Neural crest cell (in vitro differentiated cells): Measurements from ENCODE around the gene UBE2Q2. TPM values are rescaled to one million over a fixed set of nuclear protein-coding genes. Genes with fewer than 3 reads are reported as not detected.

Experiments
- DNase-seq: peaks from one replicate; pipeline ENCODE4 v3.0.0; 2021; ENCODE audit warnings: low read depth, mixed read lengths, low spot score
- H3K27ac Mint-ChIP-seq: one replicate; pipeline ENCODE4 v1.8.0; 2021; ENCODE audit warnings: mild to moderate bottlenecking, mixed read lengths; ENCODE audit not compliant: unreplicated experiment
- H3K27me3 Mint-ChIP-seq: 2 replicates; pipeline ENCODE4 v1.8.0; 2021; ENCODE audit warnings: low read depth, mild to moderate bottlenecking, mixed read lengths
- H3K36me3 Mint-ChIP-seq: 2 replicates; pipeline ENCODE4 v1.8.0; 2021; ENCODE audit warnings: low read depth, mild to moderate bottlenecking, mixed read lengths
- H3K4me1 Mint-ChIP-seq: 2 replicates; pipeline ENCODE4 v1.8.0; 2021; ENCODE audit warnings: mixed read lengths
- H3K4me3 Mint-ChIP-seq: one replicate; pipeline ENCODE4 v1.8.0; 2021; ENCODE audit warnings: mild to moderate bottlenecking, mixed read lengths
- H3K9me3 Mint-ChIP-seq: 2 replicates; pipeline ENCODE4 v1.8.0; 2021; ENCODE audit warnings: mixed read lengths
- total RNA-seq: library from RNA; stranded (reverse); gene quantifications from 2 replicates; pipeline ENCODE4 v1.2.1, GENCODE V29; 2021
- TF ChIP-seq, protein P1 (sequence below): fragments of 200-600 bp; sonication (generic); conservative IDR thresholded peaks from 2 replicates; pipeline ENCODE4 v1.5.0; 2021; ENCODE audit warnings: antibody characterized with exemption, mild to moderate bottlenecking

The UBE2Q2 gene
- total RNA-seq, 1 donor from 2014 or later = 28.7 TPM

DNA sequence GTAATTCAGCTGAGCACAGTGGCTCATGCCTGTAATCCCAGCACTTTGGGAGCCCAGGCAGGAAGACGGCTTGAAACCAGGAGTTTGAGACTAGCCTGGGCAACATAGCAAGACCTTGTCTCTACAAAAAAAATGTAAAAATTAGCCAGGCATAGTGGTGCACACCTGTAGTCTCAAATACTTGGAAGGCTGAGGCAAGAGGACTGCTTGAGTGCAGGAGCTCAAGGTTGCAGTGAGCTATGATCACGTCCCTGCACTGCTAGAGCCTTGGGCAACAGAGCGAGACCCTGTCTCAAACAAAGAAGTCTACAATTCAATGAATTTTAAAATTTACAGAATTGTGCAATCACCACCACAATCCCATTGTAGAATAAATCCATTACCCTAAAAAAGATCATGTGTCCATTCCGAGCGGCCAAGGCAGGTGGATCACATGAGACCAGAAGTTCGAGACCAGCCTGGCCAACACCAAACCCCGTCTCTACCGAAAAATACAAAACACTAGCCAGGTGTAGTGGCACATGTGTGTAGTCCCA is 105.6 kb downstream of the UBE2Q2 start:
- TF ChIP-seq, protein P1, sequence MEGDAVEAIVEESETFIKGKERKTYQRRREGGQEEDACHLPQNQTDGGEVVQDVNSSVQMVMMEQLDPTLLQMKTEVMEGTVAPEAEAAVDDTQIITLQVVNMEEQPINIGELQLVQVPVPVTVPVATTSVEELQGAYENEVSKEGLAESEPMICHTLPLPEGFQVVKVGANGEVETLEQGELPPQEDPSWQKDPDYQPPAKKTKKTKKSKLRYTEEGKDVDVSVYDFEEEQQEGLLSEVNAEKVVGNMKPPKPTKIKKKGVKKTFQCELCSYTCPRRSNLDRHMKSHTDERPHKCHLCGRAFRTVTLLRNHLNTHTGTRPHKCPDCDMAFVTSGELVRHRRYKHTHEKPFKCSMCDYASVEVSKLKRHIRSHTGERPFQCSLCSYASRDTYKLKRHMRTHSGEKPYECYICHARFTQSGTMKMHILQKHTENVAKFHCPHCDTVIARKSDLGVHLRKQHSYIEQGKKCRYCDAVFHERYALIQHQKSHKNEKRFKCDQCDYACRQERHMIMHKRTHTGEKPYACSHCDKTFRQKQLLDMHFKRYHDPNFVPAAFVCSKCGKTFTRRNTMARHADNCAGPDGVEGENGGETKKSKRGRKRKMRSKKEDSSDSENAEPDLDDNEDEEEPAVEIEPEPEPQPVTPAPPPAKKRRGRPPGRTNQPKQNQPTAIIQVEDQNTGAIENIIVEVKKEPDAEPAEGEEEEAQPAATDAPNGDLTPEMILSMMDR = no peak
- no peaks in the 10 kb centered on the region for H3K27me3 Mint-ChIP-seq
- no peak overlapping the region for H3K27ac Mint-ChIP-seq
- no peaks in the 10 kb centered on the region for H3K4me1 Mint-ChIP-seq
- H3K4me3 Mint-ChIP-seq = no peak overlapping the region
- no peak for DNase-seq
- H3K36me3 Mint-ChIP-seq = no peaks in the 10 kb centered on the region
- H3K9me3 Mint-ChIP-seq = no peaks in the 10 kb centered on the region

Other genes with a start within 250 kb of the UBE2Q2 start
- gene SNUPN, start 217.7 kb upstream of the UBE2Q2 start, total RNA-seq = 20.9 and 21.3 TPM in 2 replicates
- 79.4 and 84.3 TPM in 2 replicates for gene IMP3, start 203.2 kb upstream of the UBE2Q2 start, total RNA-seq
- 22.2 and 23.4 TPM in 2 replicates for gene SNX33, start 195.5 kb upstream of the UBE2Q2 start, total RNA-seq
- 5.3 and 5.4 TPM in 2 replicates for gene CSPG4, start 130.6 kb upstream of the UBE2Q2 start, total RNA-seq
- 51.9 and 53.8 TPM in 2 replicates for gene FBXO22, start 60.4 kb downstream of the UBE2Q2 start, total RNA-seq
- not detected in 2 replicates for gene NRG4, start 169.0 kb downstream of the UBE2Q2 start, total RNA-seq
- 0.34 and 0.58 TPM in 2 replicates for gene TMEM266, start 216.5 kb downstream of the UBE2Q2 start, total RNA-seq